Measurements from ENCODE around the gene KCTD11. TPM values are rescaled to one million over a fixed set of nuclear protein-coding genes. Genes with fewer than 3 reads are reported as not detected.

The KCTD11 gene
- total and polyA plus RNA-seq, 10 of the 15 experiments (the other 5 are each of a cell fraction or from before 2014, with no cell fraction given): 0.05 to 7.3 (median 2.9) TPM

DNA sequence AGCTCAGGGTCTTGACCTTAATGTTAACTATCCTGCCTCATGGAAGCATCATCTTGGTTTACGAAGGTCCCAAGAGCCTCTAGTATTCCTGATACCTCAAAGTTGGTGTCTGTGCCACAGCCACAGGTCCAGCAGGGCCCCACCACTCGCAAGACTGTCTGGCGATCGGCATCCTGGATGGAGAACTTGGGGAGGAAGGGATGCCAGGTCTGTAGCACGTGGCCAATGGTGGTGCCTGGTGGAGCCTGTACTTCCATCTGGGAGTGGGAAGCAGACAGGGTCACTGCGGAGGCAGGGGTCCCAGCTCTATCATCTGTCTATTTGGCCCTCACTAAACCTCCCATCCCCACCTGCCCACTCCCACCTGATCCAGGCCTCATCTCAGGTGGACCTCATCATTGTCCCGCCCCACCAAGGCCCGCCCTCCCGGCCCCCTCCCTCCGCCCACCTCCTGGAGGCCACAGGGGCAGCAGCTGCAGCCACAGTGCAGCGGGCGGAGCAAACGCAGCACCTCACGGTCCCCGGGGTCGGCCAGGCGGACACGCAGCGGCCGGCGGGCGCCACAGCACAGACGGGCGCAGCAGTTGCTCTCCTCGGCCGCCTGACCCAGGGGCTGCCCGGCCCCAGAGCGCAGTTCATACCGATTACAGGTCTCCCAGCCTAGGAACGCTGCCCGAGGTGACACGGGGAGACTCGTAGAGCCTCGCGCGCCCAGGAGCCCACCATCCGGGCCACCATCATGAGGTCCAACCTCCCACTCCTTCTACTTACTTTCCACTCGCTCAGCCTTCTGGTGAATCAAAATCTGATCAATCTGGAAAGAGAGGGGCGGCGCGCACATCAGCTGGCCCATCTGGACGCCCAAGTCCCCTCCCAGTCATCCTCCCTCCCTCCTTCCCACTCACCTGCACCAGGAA, 41.0 kb downstream of the KCTD11 start:
- no peaks in the 10 kb centered on the region for H3K4me1 ChIP-seq (ENCODE audit: control insufficient read depth, insufficient read depth, low read length)
- H3K4me2 ChIP-seq (ENCODE audit: control insufficient read depth, insufficient read depth): peak overlapping the region; percentile 96
- no peaks in the 10 kb centered on the region for H4K20me1 ChIP-seq (ENCODE audit: control insufficient read depth, insufficient read depth)
- ChIA-PET RAD21 (ENCODE audit: unreplicated experiment) (interaction anchor here (1.0 to 1.3 kb wide), 2 partner anchors 156 to 168 kb away, joined by 3 read pairs; partner anchors contain the start of gene TNFSF12), POLR2A (interaction anchor here (0.7 to 3.2 kb wide), 2 partner anchors 10 to 26 kb away, joined by 3 to 23 read pairs; partner anchors contain the start of gene TMEM256), CTCF (interaction anchor here (0.6 to 1.5 kb wide), 2 partner anchors 94 to 168 kb away, joined by 3 to 10 read pairs; partner anchors contain the start of gene SENP3), SMC1A (ENCODE audit: uncharacterized antibody, unreplicated experiment) (no interaction called here)
- ATAC-seq (no peak), DNase-seq (ENCODE audit: low read depth, low spot score) (no peak), FAIRE-seq (no peak)
- H3K36me3 ChIP-seq (ENCODE audit: control insufficient read depth in 2 of 2, insufficient read depth in 2 of 2, low read length in 1 of 2): no peaks in the 10 kb centered on the region
- H2AFZ ChIP-seq (ENCODE audit: control insufficient read depth, low read depth, low read length): no peak overlapping the region; the same call in 1 of the 2 replicates
- BruUV-seq (replicated peaks): no TSS peak
- H3K79me2 ChIP-seq (ENCODE audit: control insufficient read depth, insufficient read depth, low read length): peaks cover 2% of the 10 kb centered on the region
- no peaks in the 10 kb centered on the region for H3K27me3 ChIP-seq (replicated peaks in 1 of 2; ENCODE audit: control insufficient read depth in 2 of 2, insufficient read depth in 2 of 2, low read length in 1 of 2)
- no peaks in the 10 kb centered on the region for H3K9me3 ChIP-seq (replicated peaks; ENCODE audit: control insufficient read depth, insufficient read depth, low read length)
- in situ Hi-C loops (cut with MboI): no loop called here
- peak overlapping the region; percentile 85 for H3K9ac ChIP-seq (ENCODE audit: control insufficient read depth, insufficient read depth, low read length)
- 77% methylated on average over 24 of the region's 42 CpGs for WGBS (ENCODE audit: insufficient coverage, insufficient replicate concordance, low lambda C conversion rate, missing lambda C conversion rate)
- no peak overlapping the region; the same call in 1 of the 2 replicates for H3K27ac ChIP-seq (ENCODE audit: control insufficient read depth, insufficient read depth)
- intact Hi-C loops (cut with micrococcal nuclease; ENCODE audit: unreplicated experiment): no loop called here
- H3K4me3 ChIP-seq: peak overlapping the region; percentile 80
- TF ChIP-seq SREBF1 (IDR thresholded peaks at IDR 0.05; ENCODE audit: low read length): no peak
- TF ChIP-seq, protein P1, sequence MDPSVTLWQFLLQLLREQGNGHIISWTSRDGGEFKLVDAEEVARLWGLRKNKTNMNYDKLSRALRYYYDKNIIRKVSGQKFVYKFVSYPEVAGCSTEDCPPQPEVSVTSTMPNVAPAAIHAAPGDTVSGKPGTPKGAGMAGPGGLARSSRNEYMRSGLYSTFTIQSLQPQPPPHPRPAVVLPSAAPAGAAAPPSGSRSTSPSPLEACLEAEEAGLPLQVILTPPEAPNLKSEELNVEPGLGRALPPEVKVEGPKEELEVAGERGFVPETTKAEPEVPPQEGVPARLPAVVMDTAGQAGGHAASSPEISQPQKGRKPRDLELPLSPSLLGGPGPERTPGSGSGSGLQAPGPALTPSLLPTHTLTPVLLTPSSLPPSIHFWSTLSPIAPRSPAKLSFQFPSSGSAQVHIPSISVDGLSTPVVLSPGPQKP (IDR thresholded peaks at IDR 0.05; ENCODE audit: low read depth, low read length): no peak
- TF ChIP-seq STAT3 (IDR thresholded peaks at IDR 0.05; ENCODE audit: low read depth, low read length): no peak
- TF ChIP-seq EZH2 (IDR thresholded peaks at IDR 0.05; ENCODE audit: borderline replicate concordance, control insufficient read depth, low read depth, low read length): no peak
- no peak for TF ChIP-seq PAX5 (IDR thresholded peaks at IDR 0.05; ENCODE audit: borderline replicate concordance, low read depth, low read length)
- TF ChIP-seq ATF7 (IDR thresholded peaks at IDR 0.05; ENCODE audit: low read depth): no peak
- TF ChIP-seq BMI1 (IDR thresholded peaks at IDR 0.05; ENCODE audit: borderline replicate concordance): no peak
- TF ChIP-seq SMARCA5 (IDR thresholded peaks at IDR 0.05): no peak
- no peak for TF ChIP-seq POU2F2 (IDR thresholded peaks at IDR 0.05; ENCODE audit: borderline replicate concordance, low read depth, low read length)
- TF ChIP-seq IKZF1 (conservative IDR thresholded peaks at IDR 0.05): no peak
- TF ChIP-seq TCF12 (IDR thresholded peaks at IDR 0.05; ENCODE audit: low read depth, low read length): no peak
- no peak for TF ChIP-seq JUNB (IDR thresholded peaks at IDR 0.05)
- no peak for TF ChIP-seq POLR2AphosphoS2 (IDR thresholded peaks at IDR 0.05; ENCODE audit: low read depth, low read length)
- TF ChIP-seq MEF2A (IDR thresholded peaks at IDR 0.05; ENCODE audit: insufficient read depth, low read depth, low read length): no peak
- no peak for TF ChIP-seq TBL1XR1 (IDR thresholded peaks at IDR 0.05; ENCODE audit: low read depth, low read length)

All from GM12878 (cell line).